Upper lobe of left lung (tissue), 6 donors: ENCODE measurements around the gene EVI5L. TPM values are rescaled to one million over a fixed set of nuclear protein-coding genes. Genes with fewer than 3 reads are reported as not detected.

Experiments used
- ATAC-seq, 2 donors: fragments of 200-7000 bp; cut with Tn5 transposase; one replicate each; pipeline ENCODE4 v1.9.1; 2022; ENCODE audit warnings: mild to moderate bottlenecking in 2 of 2, moderate library complexity in 2 of 2; ENCODE audit not compliant: low FRiP score in 2 of 2
- DNase-seq, 2 donors: peaks; one replicate each; pipeline ENCODE4 v3.0.0-alpha.2; 2019 to 2020
- H3K27ac ChIP-seq, 4 donors: fragments of 200-600 bp; sonication (generic); one replicate each; pipeline ENCODE4 v1.5.1; 2016 to 2019
- H3K27me3 ChIP-seq, 4 donors: fragments of 200-600 bp; sonication (generic); one replicate each; pipeline ENCODE4 v1.5.1; 2017 to 2019
- H3K36me3 ChIP-seq, 4 donors: fragments of 200-600 bp; sonication (generic); one replicate each; pipeline ENCODE4 v1.5.1; 2016 to 2019
- H3K4me1 ChIP-seq, 4 donors: fragments of 200-600 bp; sonication (generic); one replicate each; pipeline ENCODE4 v1.5.1; 2018 to 2019
- H3K4me3 ChIP-seq, 4 donors: fragments of 200-600 bp; sonication (generic); one replicate each; pipeline ENCODE4 v1.5.1; 2017 to 2019; ENCODE audit warnings: mild to moderate bottlenecking in 2 of 4, moderate library complexity in 1 of 4
- H3K9me3 ChIP-seq, 4 donors: fragments of 200-600 bp; sonication (generic); one replicate each; pipeline ENCODE4 v1.5.1; 2018 to 2019
- EP300 ChIP-seq, 4 donors: sonication (generic); formaldehyde crosslinking; IDR thresholded peaks; one replicate each; pipeline ENCODE4 v1.5.1; 2017; ENCODE audit warnings: antibody characterized with exemption in 4 of 4, control low read depth in 2 of 4
- POLR2A ChIP-seq, 4 donors: fragments of 450-650 bp; IDR thresholded peaks; one replicate each; pipeline ENCODE4 v1.5.1; 2016 to 2017; ENCODE audit warnings: antibody characterized with exemption in 4 of 4, mild to moderate bottlenecking in 2 of 4
- POLR2AphosphoS5 ChIP-seq, 2 donors: sonication (generic); formaldehyde crosslinking; IDR thresholded peaks; one replicate each; pipeline ENCODE4 v1.5.1; 2017; ENCODE audit warnings: antibody characterized with exemption in 2 of 2
- WGBS, 2 donors: methylation state at CpG; one replicate each; pipeline ENCODE4 v1.1.5; 2017 to 2018; 5-methylcytosine and 5-hydroxymethylcytosine counted together
- total RNA-seq, 6 donors: library from RNA; depleted of rRNA in 4 of 6; stranded (reverse); fragments of >200 nt in 4 of 6; gene quantifications; one replicate each; pipeline versions ENCODE4 v1.1.0 to v1.2.1, GENCODE V29; 2016 to 2021
- TF ChIP-seq, protein P1 (sequence below), 6 experiments: fragments of 450-650 bp in 4 of 6; fragments of 200-600 bp in 2 of 6; sonication (generic) in 2 of 6; IDR thresholded peaks; one replicate each; pipeline ENCODE4 v1.5.1; 2016 to 2019; ENCODE audit warnings: antibody characterized with exemption in 6 of 6
- donor health status: DM: no; HTN: no; CAD: no; lungs with moderate emphysema.
- donor health status: DM: no; HTN: yes; CAD: no; lungs with severe emphysema.

The EVI5L gene
- total RNA-seq, 6 donors from 2014 or later = 12.0 to 24.1 (median 15.6) TPM

DNA sequence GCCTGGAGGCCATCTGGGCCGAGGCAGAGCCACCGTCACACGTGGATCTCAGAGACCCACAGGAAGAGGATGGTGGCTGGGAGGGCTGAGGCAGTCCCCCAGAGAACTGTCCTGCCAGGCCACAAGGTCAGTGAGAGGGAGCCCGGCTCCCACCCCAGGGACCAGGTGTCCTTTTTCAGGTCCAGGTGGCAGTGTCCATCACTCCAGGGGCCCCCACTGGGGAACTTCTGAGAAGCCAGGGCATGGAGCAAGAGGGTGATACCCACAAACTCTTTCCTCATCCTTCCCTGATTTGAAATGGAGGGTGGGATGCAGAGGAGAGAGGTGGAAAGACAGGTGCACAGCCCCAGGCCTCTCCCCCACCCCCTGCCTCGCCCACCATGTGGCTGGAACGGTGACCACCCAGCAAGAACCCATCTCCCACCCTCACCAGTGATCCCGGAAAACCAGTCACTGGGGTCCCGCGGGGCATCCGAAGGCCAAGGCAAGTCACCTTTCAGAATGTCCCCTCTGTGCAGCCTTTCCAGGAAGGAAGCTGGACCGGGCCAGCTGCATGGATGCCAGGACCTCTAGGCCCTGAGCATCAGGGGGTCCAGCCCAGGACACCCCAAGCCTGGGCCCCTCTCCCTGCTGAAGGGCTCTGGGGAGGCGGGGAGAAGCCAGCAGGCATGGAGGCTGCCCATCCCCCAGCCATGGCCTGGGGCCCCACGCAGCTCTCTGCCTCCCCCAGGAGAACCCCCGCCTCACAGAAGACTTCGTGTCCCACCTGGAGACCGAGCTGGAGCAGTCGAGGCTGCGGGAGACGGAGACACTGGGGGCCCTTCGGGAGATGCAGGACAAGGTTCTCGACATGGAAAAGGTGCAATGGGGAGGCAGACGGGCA lies 30.1 kb downstream of the EVI5L start:
- no peak for DNase-seq
- peaks cover 0 to 13% (median 3%) of the 10 kb centered on the region in 4 donors for H3K27me3 ChIP-seq

DNA sequence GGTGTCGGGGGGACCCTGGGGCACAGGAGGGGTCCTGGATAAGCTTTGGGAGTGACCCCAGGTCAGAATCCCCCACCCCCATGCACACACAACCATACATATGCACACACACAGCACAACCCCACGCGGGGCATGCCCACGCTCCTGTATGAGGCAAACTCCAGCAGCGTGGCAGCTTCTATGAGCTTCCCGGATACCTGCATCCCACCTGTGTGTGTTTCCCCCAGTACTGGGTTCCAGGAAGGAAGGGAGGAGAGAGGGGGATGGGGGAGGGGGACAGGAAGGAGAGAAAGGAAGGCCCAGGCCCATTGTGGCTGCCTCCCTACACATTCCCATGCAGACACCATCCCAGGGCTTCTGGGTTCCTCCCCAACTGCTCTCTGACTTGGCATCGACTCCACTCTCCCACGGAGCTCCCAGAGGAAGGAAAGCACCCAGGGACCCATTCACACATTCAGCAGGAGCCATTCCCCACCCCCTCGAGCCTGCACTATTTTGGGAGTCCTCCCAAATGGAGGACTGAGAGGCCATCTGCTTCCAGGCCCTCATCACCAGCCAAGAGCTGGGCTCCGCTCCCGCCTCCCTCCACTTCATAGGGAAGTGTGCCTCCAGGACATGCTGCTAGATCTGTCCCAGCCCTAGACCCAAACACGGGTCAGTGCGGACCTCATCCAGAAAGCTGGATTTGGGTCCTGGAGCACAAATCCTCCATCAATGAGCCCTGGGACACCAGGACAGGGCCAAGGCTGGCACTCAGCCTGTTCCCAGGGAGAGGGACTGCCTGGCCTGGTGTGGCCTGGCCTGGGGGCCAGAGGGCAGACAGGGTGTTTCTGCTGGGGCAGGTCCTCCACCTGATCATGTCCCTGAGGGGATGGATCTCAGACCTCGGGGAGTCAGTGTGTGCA lies 30.9 kb downstream of the EVI5L start:
- ATAC-seq = no peak
- Histone ChIP-seq H3K4me1 (peaks cover 9 to 32% (median 13%) of the 10 kb centered on the region in 4 donors), H3K27me3 (peaks cover 0 to 13% (median 3%) of the 10 kb centered on the region in 4 donors), H3K36me3 (peaks cover 0 to 6% (median 3%) of the 10 kb centered on the region in 4 donors), H3K9me3 (no peaks in the 10 kb centered on the region), H3K4me3 (no peak overlapping the region), H3K27ac (no peak overlapping the region)
- WGBS, 2 donors = 64 to 82% methylated on average over 9 to 14 of the region's 14 CpGs
- DNase-seq = no peak
- TF ChIP-seq POLR2A (IDR thresholded peaks at IDR 0.05) = no peak
- TF ChIP-seq EP300 (IDR thresholded peaks at IDR 0.05) = no peak
- TF ChIP-seq, protein P1, sequence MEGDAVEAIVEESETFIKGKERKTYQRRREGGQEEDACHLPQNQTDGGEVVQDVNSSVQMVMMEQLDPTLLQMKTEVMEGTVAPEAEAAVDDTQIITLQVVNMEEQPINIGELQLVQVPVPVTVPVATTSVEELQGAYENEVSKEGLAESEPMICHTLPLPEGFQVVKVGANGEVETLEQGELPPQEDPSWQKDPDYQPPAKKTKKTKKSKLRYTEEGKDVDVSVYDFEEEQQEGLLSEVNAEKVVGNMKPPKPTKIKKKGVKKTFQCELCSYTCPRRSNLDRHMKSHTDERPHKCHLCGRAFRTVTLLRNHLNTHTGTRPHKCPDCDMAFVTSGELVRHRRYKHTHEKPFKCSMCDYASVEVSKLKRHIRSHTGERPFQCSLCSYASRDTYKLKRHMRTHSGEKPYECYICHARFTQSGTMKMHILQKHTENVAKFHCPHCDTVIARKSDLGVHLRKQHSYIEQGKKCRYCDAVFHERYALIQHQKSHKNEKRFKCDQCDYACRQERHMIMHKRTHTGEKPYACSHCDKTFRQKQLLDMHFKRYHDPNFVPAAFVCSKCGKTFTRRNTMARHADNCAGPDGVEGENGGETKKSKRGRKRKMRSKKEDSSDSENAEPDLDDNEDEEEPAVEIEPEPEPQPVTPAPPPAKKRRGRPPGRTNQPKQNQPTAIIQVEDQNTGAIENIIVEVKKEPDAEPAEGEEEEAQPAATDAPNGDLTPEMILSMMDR (IDR thresholded peaks at IDR 0.05) = no peak
- TF ChIP-seq POLR2AphosphoS5 (IDR thresholded peaks at IDR 0.05) = no peak

More for the DNA sequence above, 30.1 kb downstream of the EVI5L start:
- H3K9me3 ChIP-seq = no peaks in the 10 kb centered on the region
- H3K36me3 ChIP-seq = peaks cover 0 to 6% (median 3%) of the 10 kb centered on the region in 4 donors
- ATAC-seq = no peak
- TF ChIP-seq, protein P1 (IDR thresholded peaks at IDR 0.05) = no peak
- TF ChIP-seq POLR2AphosphoS5 (IDR thresholded peaks at IDR 0.05) = no peak
- H3K27ac ChIP-seq = no peak overlapping the region
- peaks cover 9 to 25% (median 13%) of the 10 kb centered on the region in 4 donors for H3K4me1 ChIP-seq
- no peak overlapping the region for H3K4me3 ChIP-seq
- WGBS, 2 donors = 90 to 92% methylated on average over 16 to 19 of the region's 22 CpGs

- 44 to 100% methylated on average over 3 to 54 of the region's 63 CpGs for WGBS, 2 donors
- TF ChIP-seq POLR2A (IDR thresholded peaks at IDR 0.05) (no peak), EP300 (IDR thresholded peaks at IDR 0.05) (no peak), POLR2AphosphoS5 (IDR thresholded peaks at IDR 0.05) (no peak)
- TF ChIP-seq, protein P1 (IDR thresholded peaks at IDR 0.05) = no peak
- Histone ChIP-seq H3K9me3 (no peaks in the 10 kb centered on the region), H3K4me1 (peaks cover 9 to 32% (median 13%) of the 10 kb centered on the region in 4 donors), H3K27ac (no peak overlapping the region), H3K27me3 (peaks cover 0 to 13% (median 3%) of the 10 kb centered on the region in 4 donors), H3K36me3 (peaks cover 0 to 6% (median 3%) of the 10 kb centered on the region in 4 donors), H3K4me3 (peak overlapping the region in 3 of 4 donors; percentile 13 to 44 (median 38))
- peak in 1 of 2 donors; percentile 84 for DNase-seq
- ATAC-seq = no peak
These were observed 31.8 kb downstream of the EVI5L start for GRCh38 chr19:7861619-7862412.

DNA sequence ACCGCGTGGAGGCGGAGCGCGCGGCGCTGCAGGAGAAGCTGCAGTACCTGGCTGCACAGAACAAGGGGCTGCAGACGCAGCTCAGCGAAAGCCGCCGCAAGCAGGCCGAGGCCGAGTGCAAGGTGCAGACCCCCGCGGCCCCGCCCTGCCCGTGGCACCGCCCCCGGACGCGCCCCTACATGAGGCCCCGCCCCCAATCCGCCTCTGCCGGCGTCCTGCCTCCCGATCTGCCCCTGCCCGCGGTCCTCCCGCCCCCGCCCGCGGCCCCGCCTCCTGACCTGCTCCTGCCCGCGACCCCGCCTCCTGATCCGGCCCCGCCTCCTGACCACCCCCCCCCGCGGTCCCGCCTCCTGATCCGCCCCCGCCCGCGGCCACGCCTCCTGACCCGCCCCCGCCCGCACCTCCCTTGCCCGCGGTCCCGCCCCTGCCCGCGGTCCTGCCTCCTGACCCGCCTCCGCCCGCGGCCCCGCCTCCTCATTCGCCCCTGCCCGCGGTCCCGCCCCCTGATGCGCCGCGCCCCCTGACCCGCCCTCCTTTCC lies 32.5 kb downstream of the EVI5L start:
- TF ChIP-seq EP300 (IDR thresholded peaks at IDR 0.05) (no peak), POLR2A (IDR thresholded peaks at IDR 0.05) (no peak), POLR2AphosphoS5 (IDR thresholded peaks at IDR 0.05) (no peak)
- TF ChIP-seq, protein P1 (IDR thresholded peaks at IDR 0.05) = no peak
- Histone ChIP-seq H3K36me3 (peaks cover 0 to 6% (median 3%) of the 10 kb centered on the region in 4 donors), H3K9me3 (no peaks in the 10 kb centered on the region), H3K4me1 (peaks cover 9 to 32% (median 13%) of the 10 kb centered on the region in 4 donors), H3K27me3 (peaks cover 0 to 18% (median 3%) of the 10 kb centered on the region in 4 donors), H3K27ac (no peak overlapping the region), H3K4me3 (peak overlapping the region in 3 of 4 donors; percentile 13 to 44 (median 38))
- 17% methylated on average over 16 of the region's 67 CpGs; no CpG with 5 or more reads in 1 of the 2 donors for WGBS, 2 donors
- DNase-seq (peak; percentile 74 to 94), ATAC-seq (peak in 1 of 2 donors; percentile 54)
